Esophagus squamous epithelium (tissue), 5 donors: ENCODE results near the gene WFDC5. TPM values are rescaled to one million over a fixed set of nuclear protein-coding genes. Genes with fewer than 3 reads are reported as not detected.

ENCODE experiments used
- DNase-seq: peaks from one replicate; lab custom pipeline; 2025; lab: John Stamatoyannopoulos, UW
- H3K27ac ChIP-seq, 4 donors: fragments of 200-600 bp; sonication (generic); one replicate each; pipeline ENCODE4 v1.5.1; 2016 to 2019; ENCODE audit warnings: mild to moderate bottlenecking in 1 of 4
- H3K27me3 ChIP-seq, 4 donors: fragments of 200-600 bp; sonication (generic); 1 replicate in 3 of 4; 2 replicates in 1 of 4; pipeline versions ENCODE4 v1.5.1 to v1.6.0; 2017 to 2021; ENCODE audit warnings: antibody characterized with exemption in 1 of 4
- H3K36me3 ChIP-seq, 3 donors: fragments of 200-600 bp; sonication (generic); one replicate each; pipeline ENCODE4 v1.5.1; 2016 to 2019
- H3K4me1 ChIP-seq, 3 donors: fragments of 200-600 bp; sonication (generic); one replicate each; pipeline ENCODE4 v1.5.1; 2017 to 2019
- H3K4me3 ChIP-seq, 4 donors: fragments of 200-600 bp; sonication (generic); 1 replicate in 3 of 4; 2 replicates in 1 of 4; pipeline ENCODE4 v1.5.1; 2016 to 2019; ENCODE audit warnings: mild to moderate bottlenecking in 2 of 4, moderate library complexity in 1 of 4
- H3K9me3 ChIP-seq, 3 donors: fragments of 200-600 bp; sonication (generic); one replicate each; pipeline ENCODE4 v1.5.1; 2016 to 2019
- POLR2A ChIP-seq, 4 donors: fragments of 450-650 bp; IDR thresholded peaks; one replicate each; pipeline ENCODE4 v1.6.1; 2017; ENCODE audit warnings: antibody characterized with exemption in 4 of 4, mild to moderate bottlenecking in 4 of 4, moderate library complexity in 3 of 4
- WGBS, 2 donors: methylation state at CpG; one replicate each; pipeline ENCODE4 v1.1.5; 2018; 5-methylcytosine and 5-hydroxymethylcytosine counted together
- intact Hi-C: fragments of 100-400 bp; cut with DNase I; formaldehyde crosslinking; loops from one replicate; pipeline ENCODE4 v1.15.0; 2022
- total RNA-seq, 4 donors: library from RNA; depleted of rRNA; stranded (reverse); fragments of >200 nt; gene quantifications; one replicate each; pipeline ENCODE4 v1.1.0, GENCODE V29; 2016
- TF ChIP-seq, protein P1 (sequence below), 6 experiments: fragments of 450-650 bp in 4 of 6; fragments of 200-600 bp in 2 of 6; sonication (generic) in 2 of 6; IDR thresholded peaks; one replicate each; pipeline ENCODE4 v1.5.1; 2016 to 2019; ENCODE audit warnings: antibody characterized with exemption in 6 of 6, mild to moderate bottlenecking in 4 of 6, moderate library complexity in 4 of 6
- donor health status: DM: yes; HTN: yes; CAD: no.

The WFDC5 gene
- total RNA-seq, 4 donors from 2014 or later = 3.1 to 32.1 (median 4.6) TPM

GRCh38 chr20:45096781-45097180 lies 18.2 kb downstream of the WFDC5 start:
- H3K27ac ChIP-seq = no peak overlapping the region
- no peak for DNase-seq
- H3K4me1 ChIP-seq = peaks cover 3 to 27% (median 15%) of the 10 kb centered on the region in 3 donors
- intact Hi-C loops = loop anchor here (10.0 kb wide), 1 partner anchor 52 kb away; no protein-coding TSS in a partner anchor
- WGBS, 2 donors = 40 to 50% methylated on average over 8 to 9 of the region's 9 CpGs
- H3K27me3 ChIP-seq = peaks cover 0 to 60% (median 8%) of the 10 kb centered on the region in 4 donors
- H3K36me3 ChIP-seq = no peaks in the 10 kb centered on the region
- TF ChIP-seq, protein P1, sequence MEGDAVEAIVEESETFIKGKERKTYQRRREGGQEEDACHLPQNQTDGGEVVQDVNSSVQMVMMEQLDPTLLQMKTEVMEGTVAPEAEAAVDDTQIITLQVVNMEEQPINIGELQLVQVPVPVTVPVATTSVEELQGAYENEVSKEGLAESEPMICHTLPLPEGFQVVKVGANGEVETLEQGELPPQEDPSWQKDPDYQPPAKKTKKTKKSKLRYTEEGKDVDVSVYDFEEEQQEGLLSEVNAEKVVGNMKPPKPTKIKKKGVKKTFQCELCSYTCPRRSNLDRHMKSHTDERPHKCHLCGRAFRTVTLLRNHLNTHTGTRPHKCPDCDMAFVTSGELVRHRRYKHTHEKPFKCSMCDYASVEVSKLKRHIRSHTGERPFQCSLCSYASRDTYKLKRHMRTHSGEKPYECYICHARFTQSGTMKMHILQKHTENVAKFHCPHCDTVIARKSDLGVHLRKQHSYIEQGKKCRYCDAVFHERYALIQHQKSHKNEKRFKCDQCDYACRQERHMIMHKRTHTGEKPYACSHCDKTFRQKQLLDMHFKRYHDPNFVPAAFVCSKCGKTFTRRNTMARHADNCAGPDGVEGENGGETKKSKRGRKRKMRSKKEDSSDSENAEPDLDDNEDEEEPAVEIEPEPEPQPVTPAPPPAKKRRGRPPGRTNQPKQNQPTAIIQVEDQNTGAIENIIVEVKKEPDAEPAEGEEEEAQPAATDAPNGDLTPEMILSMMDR (IDR thresholded peaks at IDR 0.05) = no peak
- no peak for TF ChIP-seq POLR2A (IDR thresholded peaks at IDR 0.05)
- no peak overlapping the region for H3K4me3 ChIP-seq
- H3K9me3 ChIP-seq = no peaks in the 10 kb centered on the region

GRCh38 chr20:45095805-45096238 lies 19.2 kb downstream of the WFDC5 start:
- Histone ChIP-seq H3K4me3 (no peak overlapping the region), H3K27ac (no peak overlapping the region), H3K4me1 (peaks cover 3 to 18% (median 13%) of the 10 kb centered on the region in 3 donors), H3K27me3 (peaks cover 0 to 50% (median 8%) of the 10 kb centered on the region in 4 donors), H3K36me3 (no peaks in the 10 kb centered on the region), H3K9me3 (no peaks in the 10 kb centered on the region)
- intact Hi-C loops = loop anchor here (10.0 kb wide), 1 partner anchor 51 kb away; no protein-coding TSS in a partner anchor
- TF ChIP-seq, protein P1 (IDR thresholded peaks at IDR 0.05) = peak; percentile 35 to 75 (median 63)
- no peak for TF ChIP-seq POLR2A (IDR thresholded peaks at IDR 0.05)
- whole genome bisulfite sequencing, 2 donors = 8 to 11% methylated on average over 6 to 7 of the region's 7 CpGs
- DNase-seq = no peak

GRCh38 chr20:45094864-45095574 lies 20.0 kb downstream of the WFDC5 start:
- intact Hi-C loops = loop anchor here (10.0 kb wide), 1 partner anchor 50 kb away; no protein-coding TSS in a partner anchor

DNA sequence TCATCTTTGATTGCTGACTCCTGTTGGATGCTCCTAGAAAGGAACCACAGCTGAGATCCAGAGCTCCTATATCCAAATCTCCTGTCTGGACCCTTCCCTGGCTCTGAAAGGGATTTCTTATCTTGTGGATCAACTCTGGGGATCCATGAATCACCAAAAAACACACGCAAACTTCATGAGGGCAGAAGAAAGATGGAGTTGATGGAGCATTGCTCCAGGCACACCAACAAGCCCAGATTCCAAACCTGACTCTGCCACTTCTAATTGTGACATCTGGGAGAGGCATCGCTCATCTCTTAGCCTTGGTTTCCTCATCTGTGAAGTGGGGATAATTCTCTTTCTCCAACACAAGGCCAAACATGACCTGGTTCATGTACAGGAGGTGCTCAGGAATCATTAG lies 20.8 kb downstream of the WFDC5 start:
- intact Hi-C loops = loop anchor here (10.0 kb wide), 1 partner anchor 49 kb away; no protein-coding TSS in a partner anchor
- TF ChIP-seq POLR2A (IDR thresholded peaks at IDR 0.05) = no peak
- TF ChIP-seq, protein P1 (IDR thresholded peaks at IDR 0.05) = no peak

More at GRCh38 chr20:45094864-45095574, 20.0 kb downstream of the WFDC5 start:
- Histone ChIP-seq H3K27ac (no peak overlapping the region), H3K4me1 (peaks cover 3 to 14% (median 10%) of the 10 kb centered on the region in 3 donors), H3K27me3 (peaks cover 0 to 42% (median 8%) of the 10 kb centered on the region in 4 donors), H3K9me3 (no peaks in the 10 kb centered on the region), H3K36me3 (no peaks in the 10 kb centered on the region), H3K4me3 (no peak overlapping the region)
- 94% methylated on average over 4 to 7 of the region's 11 CpGs for WGBS, 2 donors
- TF ChIP-seq POLR2A (IDR thresholded peaks at IDR 0.05) = no peak
- TF ChIP-seq, protein P1 (IDR thresholded peaks at IDR 0.05) = no peak
- DNase-seq = no peak

GRCh38 chr20:45092898-45093297 lies 22.1 kb downstream of the WFDC5 start:
- TF ChIP-seq, protein P1 (IDR thresholded peaks at IDR 0.05) = no peak
- no peak for TF ChIP-seq POLR2A (IDR thresholded peaks at IDR 0.05)
- Histone ChIP-seq H3K27ac (no peak overlapping the region), H3K4me1 (peaks cover 0 to 12% (median 3%) of the 10 kb centered on the region in 3 donors), H3K27me3 (peaks cover 0 to 21% (median 3%) of the 10 kb centered on the region in 4 donors), H3K4me3 (no peak overlapping the region), H3K9me3 (no peaks in the 10 kb centered on the region), H3K36me3 (no peaks in the 10 kb centered on the region)
- 91 to 94% methylated on average over 6 to 7 of the region's 7 CpGs for WGBS, 2 donors
- intact Hi-C loops = loop anchor here (10.0 kb wide), 1 partner anchor 48 kb away; no protein-coding TSS in a partner anchor
- no peak for DNase-seq

More for the DNA sequence above, 20.8 kb downstream of the WFDC5 start:
- WGBS, 2 donors = 92 to 100% methylated on average over 1 to 2 of the region's 2 CpGs
- Histone ChIP-seq H3K27ac (no peak overlapping the region), H3K4me1 (peaks cover 3 to 14% (median 10%) of the 10 kb centered on the region in 3 donors), H3K36me3 (no peaks in the 10 kb centered on the region), H3K27me3 (peaks cover 0 to 34% (median 8%) of the 10 kb centered on the region in 4 donors), H3K9me3 (no peaks in the 10 kb centered on the region), H3K4me3 (no peak overlapping the region)
- DNase-seq = no peak
